HG03280 (cell line): ENCODE data around the gene PDGFB.

Experiments
- ATAC-seq: cut with Tn5 transposase; IDR thresholded peaks from one replicate; pipeline ENCODE4 v1.9.1; 2021; ENCODE audit warnings: mild to moderate bottlenecking, moderate library complexity; ENCODE audit not compliant: unreplicated experiment

Gene PDGFB

DNA sequence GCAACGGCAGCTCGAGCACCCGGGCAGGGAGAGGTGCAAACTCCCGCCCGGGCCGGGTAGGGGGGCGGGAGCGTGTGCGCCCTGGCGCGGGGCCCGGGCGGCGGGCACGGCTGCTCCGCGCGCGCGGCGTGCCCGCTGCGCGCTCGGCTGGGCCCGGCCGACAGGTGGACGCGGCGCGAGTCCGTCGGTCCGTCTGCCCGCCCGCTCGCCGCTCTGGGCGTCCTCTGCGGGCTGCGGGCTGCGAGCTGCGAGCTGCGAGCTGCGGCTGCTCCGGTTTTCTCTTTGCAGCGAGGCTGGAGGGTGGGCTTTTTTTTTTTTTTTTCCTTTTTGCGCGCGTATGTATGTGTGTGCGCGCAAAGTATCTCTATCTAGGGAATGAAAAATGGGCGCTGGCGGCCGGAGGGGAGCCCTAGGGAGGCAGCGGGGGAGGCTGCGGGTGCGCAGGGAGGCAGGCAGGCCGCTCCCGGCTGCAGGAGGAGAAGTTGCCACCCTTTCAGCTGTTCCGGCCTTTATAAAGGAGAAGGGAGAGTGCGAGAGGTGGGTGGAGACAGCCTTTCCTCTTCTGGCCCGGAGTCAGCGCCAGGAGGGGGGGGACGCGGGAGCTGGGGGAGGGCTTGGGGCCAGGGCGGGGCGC lies at the start of gene PDGFB:
Gene PDGFB (minus strand): TSS at position 487 of the 634 bp plus-strand sequence. CDS start 1,019 bp downstream, outside the sequence.
- no peak for ATAC-seq

DNA sequence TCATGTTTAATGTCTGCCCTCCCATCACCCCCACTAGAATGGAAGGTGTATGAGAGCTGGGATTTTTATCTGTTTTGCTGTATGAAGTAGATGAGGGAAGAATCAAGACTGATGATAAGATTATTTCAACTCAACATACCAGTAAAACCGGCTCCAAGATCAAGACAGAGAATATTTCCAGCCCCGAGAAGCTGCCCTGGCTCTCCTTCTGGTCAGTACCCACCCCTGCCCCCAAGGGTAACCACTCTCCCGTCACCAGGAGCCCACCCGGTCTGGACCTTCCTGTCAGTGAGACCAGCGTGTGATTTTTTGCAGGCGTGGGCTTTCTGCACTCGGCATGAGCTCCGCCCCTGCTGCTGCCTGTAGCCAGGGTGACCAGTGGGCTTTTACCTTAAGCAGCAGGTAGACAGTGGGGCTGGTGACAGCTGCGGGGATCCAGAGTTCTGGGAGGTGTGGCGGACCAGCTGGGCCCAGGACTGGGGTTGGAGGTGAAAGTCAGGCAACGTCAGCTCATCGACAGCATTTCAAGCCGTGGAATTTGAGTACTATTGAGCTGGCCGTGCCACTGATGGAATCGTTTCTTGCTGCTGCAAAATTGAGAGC lies 49.1 kb upstream of the PDGFB start:
- ATAC-seq = no peak

- ATAC-seq = no peak
Observed at GRCh38 chr22:39292561-39293074, 47.8 kb upstream of the PDGFB start.

GRCh38 chr22:39292031-39292462 lies 47.3 kb upstream of the PDGFB start:
- no peak for ATAC-seq

DNA sequence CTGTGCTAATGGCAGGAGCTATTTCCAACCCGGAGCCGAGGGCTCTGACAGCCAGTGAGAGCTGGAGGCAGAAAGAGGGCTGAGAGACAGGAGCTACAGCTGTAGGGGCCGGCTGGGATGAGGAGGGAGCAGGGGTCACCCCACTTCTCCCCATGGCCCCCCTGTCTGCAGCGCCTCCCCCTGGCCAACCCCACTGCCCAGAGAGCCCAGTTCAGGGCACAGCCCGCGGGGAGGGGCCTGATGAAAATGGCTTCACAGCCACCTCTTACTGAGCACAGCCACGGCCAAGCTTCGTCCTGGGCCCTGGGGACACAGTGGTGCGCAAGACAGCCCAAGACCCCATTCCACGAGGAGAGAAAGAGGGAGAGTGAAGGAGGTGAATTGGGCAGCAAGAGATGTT lies 46.7 kb upstream of the PDGFB start:
- no peak for ATAC-seq

DNA sequence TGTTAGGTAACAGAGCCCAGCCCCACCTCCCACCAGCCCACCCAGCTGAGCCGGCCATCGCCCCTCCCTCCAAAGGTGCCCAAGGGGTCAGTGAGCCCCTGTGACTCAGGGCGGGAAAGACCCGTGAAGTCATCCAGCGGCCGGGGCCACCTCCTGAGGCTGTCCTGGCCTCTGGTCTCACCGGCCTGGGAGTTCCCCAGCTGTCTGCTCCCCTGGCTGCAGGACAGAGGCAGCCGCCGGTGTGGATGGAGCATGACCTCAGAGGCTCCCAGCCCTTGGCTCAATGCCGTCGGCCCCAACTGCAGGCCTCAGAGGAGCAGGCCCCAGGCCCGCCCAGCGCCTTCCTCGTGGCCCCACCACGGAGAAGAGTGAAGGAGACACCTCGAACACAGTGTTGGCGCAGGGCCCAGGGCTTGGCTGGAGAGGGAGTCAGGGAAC lies 46.0 kb upstream of the PDGFB start:
- ATAC-seq = no peak

- no peak for ATAC-seq
Observed at GRCh38 chr22:39289975-39290720, 45.4 kb upstream of the PDGFB start.

DNA sequence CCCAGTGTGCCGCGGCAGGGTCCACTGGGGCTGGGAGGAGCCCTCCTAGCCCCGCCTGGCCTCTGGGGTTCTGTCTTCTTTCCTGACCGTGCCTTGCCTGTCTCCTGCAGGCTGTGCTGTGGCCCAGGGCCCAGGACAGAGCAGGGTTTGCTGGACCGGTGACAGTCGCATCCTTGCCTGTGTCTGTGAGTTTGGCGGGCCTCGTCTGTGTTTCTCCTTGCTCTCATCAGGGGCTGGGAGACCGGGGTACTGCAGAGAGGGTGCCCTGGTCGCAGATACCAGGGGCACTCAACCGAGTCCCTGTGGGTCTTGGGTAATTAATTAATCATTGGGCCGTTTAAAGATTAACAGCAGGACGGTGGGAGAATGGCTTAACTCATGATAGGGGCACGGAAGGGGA lies 44.8 kb upstream of the PDGFB start:
- no peak for ATAC-seq

- no peak for ATAC-seq
Observed at GRCh38 chr22:39288135-39288898, 43.5 kb upstream of the PDGFB start.

- ATAC-seq = no peak
Observed at GRCh38 chr22:39287076-39287725, 42.4 kb upstream of the PDGFB start.

- ATAC-seq = no peak
Observed at GRCh38 chr22:39284983-39285382, 40.2 kb upstream of the PDGFB start.

DNA sequence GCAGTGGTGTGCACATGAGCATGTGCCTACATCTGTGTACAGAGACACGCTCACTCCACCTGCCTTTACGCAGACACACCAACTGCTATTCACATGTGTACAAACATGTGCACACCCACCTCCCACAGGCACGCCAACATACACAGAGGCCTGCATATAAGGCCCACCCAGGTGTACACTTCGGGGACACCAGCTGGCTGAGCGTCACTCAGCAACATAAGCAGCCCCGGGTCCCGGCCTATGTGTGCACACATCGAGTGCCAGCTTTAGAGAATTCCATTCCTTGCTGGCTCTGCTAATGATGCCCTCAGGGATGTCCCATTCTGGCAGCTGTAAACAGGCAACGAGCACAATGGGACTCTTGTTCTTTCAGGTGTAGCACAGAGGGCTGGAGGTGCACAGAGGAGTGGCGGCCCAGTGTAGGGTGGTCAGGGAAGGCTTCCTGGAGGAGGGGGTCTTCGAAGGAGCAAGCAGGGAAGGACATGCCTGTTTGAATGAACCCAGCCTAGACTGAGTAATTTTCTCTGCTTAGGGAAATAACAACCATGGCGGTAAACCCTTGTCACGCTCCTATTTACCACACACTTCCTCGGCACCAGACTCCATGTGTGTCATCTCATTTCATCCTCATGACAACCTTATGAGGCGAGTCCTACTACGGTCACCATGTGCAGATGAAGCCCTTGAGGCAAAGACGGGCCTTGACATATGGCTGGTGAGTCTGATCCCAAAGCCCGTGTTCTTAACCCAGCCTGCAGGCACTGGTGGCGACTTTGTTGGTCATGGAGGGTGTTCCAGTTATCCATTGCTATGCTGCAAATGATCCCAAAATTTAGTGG lies 39.6 kb upstream of the PDGFB start:
- no peak for ATAC-seq

GRCh38 chr22:39283322-39284141 lies 38.8 kb upstream of the PDGFB start:
- ATAC-seq = no peak

DNA sequence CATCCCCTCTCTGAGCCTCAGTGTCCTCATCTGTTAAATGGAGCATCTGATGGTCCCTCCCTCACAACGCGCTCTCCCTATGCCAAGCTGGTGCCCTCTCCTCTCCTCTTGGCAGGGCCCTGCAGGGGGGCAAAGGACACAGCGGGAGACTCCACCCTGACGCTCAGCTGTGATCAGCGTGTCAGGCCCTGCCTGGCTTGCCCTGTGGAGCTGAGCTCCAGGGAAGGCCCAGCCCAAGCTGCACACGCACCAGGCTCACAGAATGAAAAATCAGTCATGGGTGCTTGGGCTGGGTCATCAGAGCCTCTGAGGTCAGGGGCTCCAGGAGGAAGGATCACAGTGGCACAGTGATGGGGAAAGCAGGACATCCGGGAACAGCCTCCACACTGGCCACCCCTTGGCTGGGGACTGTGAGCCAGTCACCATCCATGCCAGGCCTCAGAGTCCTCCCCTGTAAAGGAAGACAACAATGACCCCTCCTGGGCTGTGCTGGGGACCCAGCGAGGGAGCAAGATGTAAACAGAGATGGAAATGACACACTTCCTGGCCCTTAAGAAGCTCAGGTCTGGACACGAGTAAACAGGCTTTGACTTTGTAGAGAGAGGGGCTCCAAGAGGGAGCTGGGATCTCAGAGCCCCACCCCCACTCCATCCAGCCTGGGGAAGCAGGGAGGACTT lies 38.0 kb upstream of the PDGFB start:
- no peak for ATAC-seq

DNA sequence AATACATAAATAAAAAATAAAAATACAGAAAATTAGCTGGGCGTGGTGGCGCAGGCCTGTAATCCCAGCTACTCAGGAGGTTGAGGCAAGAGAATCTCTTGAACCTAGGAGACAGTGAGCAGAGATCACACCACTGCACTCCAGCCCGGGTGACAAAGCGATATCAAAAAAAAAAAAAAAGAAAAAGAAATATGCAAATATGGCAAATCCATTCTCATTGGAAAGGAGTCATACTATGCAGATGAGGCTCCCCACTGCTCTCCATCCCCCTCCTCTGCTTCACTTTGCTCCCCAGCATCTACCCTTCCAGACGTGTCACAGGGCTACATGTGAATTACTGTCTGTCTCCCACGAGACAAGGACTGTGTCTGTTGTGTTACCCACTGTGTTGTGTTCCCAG lies 36.3 kb upstream of the PDGFB start:
- no peak for ATAC-seq

- no peak for ATAC-seq
Observed at GRCh38 chr22:39280250-39280649, 35.5 kb upstream of the PDGFB start.

DNA sequence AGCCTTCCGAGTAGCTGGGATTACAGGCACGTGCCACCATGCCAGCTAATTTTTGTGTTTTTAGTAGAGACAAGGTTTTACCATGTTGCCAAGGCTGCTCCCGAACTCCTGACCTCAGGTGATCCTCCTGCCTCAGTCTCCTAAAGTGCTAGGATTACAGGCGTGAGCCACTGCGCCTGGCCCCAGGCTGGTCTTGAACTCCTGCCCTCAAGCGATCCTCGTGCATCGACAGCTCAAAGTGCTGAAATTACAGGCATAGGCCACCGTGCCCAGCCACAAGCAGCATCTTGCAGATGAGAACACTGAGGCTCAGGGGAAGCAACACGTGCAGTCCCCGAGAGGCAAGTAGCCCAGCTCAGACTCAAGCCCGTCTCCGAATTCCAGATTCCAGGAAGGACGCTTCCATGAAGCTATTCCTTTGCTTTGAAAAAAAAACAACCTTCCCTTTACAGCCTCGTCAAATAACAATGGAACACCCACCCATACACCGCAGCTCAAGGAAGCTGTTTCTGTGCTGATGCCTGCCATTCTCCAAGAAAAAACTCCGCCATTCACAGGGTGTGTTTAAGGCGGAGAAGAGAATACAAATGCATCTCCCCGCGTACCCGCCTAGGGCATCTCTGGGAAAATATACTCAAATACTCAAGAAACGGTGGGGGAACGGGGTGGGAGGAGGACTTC lies 34.5 kb upstream of the PDGFB start:
- no peak for ATAC-seq

- no peak for ATAC-seq
Observed at GRCh38 chr22:39278040-39278439, 33.3 kb upstream of the PDGFB start.
